GM12878 (cell line): ENCODE data around the gene EHD1. TPM values are rescaled to one million over a fixed set of nuclear protein-coding genes. Genes with fewer than 3 reads are reported as not detected.

Experiments used
- BCL3 ChIP-seq: IDR thresholded peaks from 2 replicates; pipeline ENCODE4 v1.6.1; 2011; ENCODE audit warnings: borderline replicate concordance, low read depth, mild to moderate bottlenecking, moderate library complexity, low read length; ENCODE audit not compliant: insufficient read depth, poor library complexity, severe bottlenecking
- BHLHE40 ChIP-seq, 2 experiments: fragments of 450-650 bp in 1 of 2; IDR thresholded peaks; 2 replicates each; pipeline ENCODE4 v1.6.1; 2011 to 2017; ENCODE audit warnings: low read depth in 2 of 2, borderline replicate concordance in 1 of 2, improper control_type of control experiment in 1 of 2, low read length in 1 of 2, mild to moderate bottlenecking in 1 of 2
- BRCA1 ChIP-seq: IDR thresholded peaks from 2 replicates; pipeline ENCODE4 v1.6.1; 2011; ENCODE audit warnings: low read depth, low read length, improper control_type of control experiment
- CREM ChIP-seq: IDR thresholded peaks from 2 replicates; pipeline ENCODE4 v1.6.1; 2014; ENCODE audit warnings: antibody characterized with exemption, low read depth
- EP300 ChIP-seq, 2 experiments: fragments of 150-350 bp in 1 of 2; IDR thresholded peaks; 2 replicates each; pipeline ENCODE4 v1.6.1; 2011 to 2012; ENCODE audit warnings: low read depth in 2 of 2, low read length in 2 of 2, borderline replicate concordance in 1 of 2, improper control_type of control experiment in 1 of 2, inconsistent platforms in 1 of 2; ENCODE audit not compliant: control insufficient read depth in 1 of 2
- LARP7 ChIP-seq: fragments of 450-650 bp; IDR thresholded peaks from 2 replicates; pipeline ENCODE4 v1.6.1; 2017; ENCODE audit warnings: mild to moderate bottlenecking
- MEF2B ChIP-seq: fragments of 450-650 bp; IDR thresholded peaks from 2 replicates; pipeline ENCODE4 v1.6.1; 2018; ENCODE audit warnings: mild to moderate bottlenecking, moderate library complexity; ENCODE audit not compliant: partially characterized antibody, poor library complexity, severe bottlenecking
- MLLT1 ChIP-seq: fragments of 450-650 bp; IDR thresholded peaks from 2 replicates; pipeline ENCODE4 v1.6.1; 2016; ENCODE audit warnings: mild to moderate bottlenecking
- MTA2 ChIP-seq: fragments of 450-650 bp; IDR thresholded peaks from 2 replicates; pipeline ENCODE4 v1.6.1; 2016; ENCODE audit warnings: low read depth, mild to moderate bottlenecking, moderate library complexity
- NFXL1 ChIP-seq: fragments of 450-650 bp; IDR thresholded peaks from 2 replicates; pipeline ENCODE4 v1.6.1; 2017; ENCODE audit warnings: antibody characterized with exemption, mild to moderate bottlenecking, borderline replicate concordance
- PML ChIP-seq: IDR thresholded peaks from 2 replicates; pipeline ENCODE4 v1.6.1; 2012; ENCODE audit warnings: low read length, inconsistent platforms
- RELA ChIP-seq: fragments of 450-650 bp; IDR thresholded peaks from 2 replicates; pipeline ENCODE4 v1.8.0; 2014; ENCODE audit warnings: borderline replicate concordance; ENCODE audit not compliant: partially characterized antibody
- RELB ChIP-seq: fragments of 450-650 bp; IDR thresholded peaks from 2 replicates; pipeline ENCODE4 v1.6.1; 2017; ENCODE audit warnings: low read depth, mild to moderate bottlenecking, moderate library complexity
- RFX5 ChIP-seq: IDR thresholded peaks from 2 replicates; pipeline ENCODE4 v1.6.1; 2011; ENCODE audit warnings: low read depth, low read length, improper control_type of control experiment
- SPI1 ChIP-seq: IDR thresholded peaks from 2 replicates; pipeline ENCODE4 v1.6.1; 2011; ENCODE audit warnings: low read depth, mild to moderate bottlenecking, low read length, moderate library complexity, borderline replicate concordance; ENCODE audit not compliant: insufficient read depth
- SREBF1 ChIP-seq: IDR thresholded peaks from 2 replicates; pipeline ENCODE4 v1.6.1; 2012; ENCODE audit warnings: mild to moderate bottlenecking, low read length
- TCF7 ChIP-seq: IDR thresholded peaks from 2 replicates; pipeline ENCODE4 v1.6.1; 2014; ENCODE audit warnings: antibody characterized with exemption, borderline replicate concordance
- ZNF592 ChIP-seq: fragments of 450-650 bp; IDR thresholded peaks from 2 replicates; pipeline ENCODE4 v1.6.1; 2017; ENCODE audit warnings: mild to moderate bottlenecking, moderate library complexity
- ZZZ3 ChIP-seq: IDR thresholded peaks from 2 replicates; pipeline ENCODE4 v1.6.1; 2011; ENCODE audit warnings: low read depth; ENCODE audit not compliant: control insufficient read depth, insufficient read length
- polyA plus RNA-seq, 11 experiments: library from polyadenylated mRNA; depleted of rRNA in 4 of 11; unstranded in 6 of 11; stranded (reverse) in 5 of 11; fragments of >200 nt; fragmentation: Nextera tagmentation in 4 of 11; fragmentation: Illumina TruSeq in 1 of 11; extraction: Ambion mirVana in 4 of 11; extraction: Trizol in 1 of 11; gene quantifications; 1 replicate in 1 of 11; 2 replicates in 10 of 11; pipeline versions ENCODE4 v1.2.1 to v1.2.3, GENCODE V29; 2011 to 2016; ENCODE audit warnings: inconsistent platforms in 2 of 11, missing spikeins in 2 of 11, low read depth in 1 of 11
- total RNA-seq, 4 experiments: library from RNA; depleted of rRNA in 3 of 4; stranded (reverse); fragments of >200 nt in 3 of 4; fragmentation: Illumina TruSeq in 1 of 4; extraction: Trizol in 1 of 4; gene quantifications; 2 replicates each; pipeline versions ENCODE4 v1.2.1 to v1.2.3, GENCODE V29; 2013 to 2021

The EHD1 gene
- total and polyA plus RNA-seq, 10 of the 15 experiments (the other 5 are each of a cell fraction or from before 2014, with no cell fraction given), result 1.0 to 165 (median 66.5) TPM

- TF ChIP-seq ZNF592 (0 out of 2 replicates have a peak, but pooled peaks have one; percentile 19), RELB (peak; percentile 24; the same call in 1 of the 2 replicates), MEF2B (no peak), EP300 (IDR thresholded peaks at IDR 0.05; ENCODE audit: borderline replicate concordance in 1 of 2, control insufficient read depth in 1 of 2, low read depth in 2 of 2, low read length in 2 of 2) (no peak), PML (no peak), BHLHE40 (IDR thresholded peaks at IDR 0.05; ENCODE audit: borderline replicate concordance in 1 of 2, low read depth in 2 of 2, low read length in 1 of 2) (peak; percentile 32 to 56; a peak in 2 of 4 replicates), SREBF1 (no peak), ZZZ3 (no peak), NFXL1 (no peak), RFX5 (no peak), SPI1 (0 out of 2 replicates have a peak, but pooled peaks have one; percentile 21), MTA2 (no peak), BRCA1 (no peak), LARP7 (0 out of 2 replicates have a peak, but pooled peaks have one; percentile 49), TCF7 (no peak), BCL3 (no peak), CREM (no peak), MLLT1 (no peak), RELA (peak; percentile 74)
Measured at GRCh38 chr11:64846998-64847666, 31.3 kb downstream of the EHD1 start (continued).
